Trophoblast cell (in vitro differentiated cells and primary cell): Measurements from ENCODE around the gene TTC28.
"Not testable (repeated sequence)": the region's sequence is repeated elsewhere in the genome, so short reads cannot be mapped to it uniquely, and the experiment has no call there.

Source experiments
- DNase-seq, 2 donors: peaks; one replicate each; pipeline ENCODE4 v3.0.0-alpha.2; 2016
- H2AFZ ChIP-seq: 2 replicates; pipeline ENCODE4 v1.6.1; 2013; ENCODE audit warnings: low read length, moderate library complexity, mild to moderate bottlenecking; ENCODE audit not compliant: insufficient read depth, poor library complexity
- H2AK5ac ChIP-seq: 2 replicates; pipeline ENCODE4 v1.6.1; 2013; ENCODE audit warnings: mild to moderate bottlenecking, low read length
- H2BK120ac ChIP-seq: 2 replicates; pipeline ENCODE4 v1.6.1; 2013; ENCODE audit warnings: low read length, mild to moderate bottlenecking, moderate library complexity; ENCODE audit not compliant: insufficient read depth, poor library complexity
- H2BK12ac ChIP-seq: 2 replicates; pipeline ENCODE4 v1.6.1; 2013; ENCODE audit warnings: mild to moderate bottlenecking, low read length, moderate library complexity
- H2BK5ac ChIP-seq: 2 replicates; pipeline ENCODE4 v1.6.1; 2013; ENCODE audit warnings: low read length, low read depth, moderate library complexity, mild to moderate bottlenecking; ENCODE audit not compliant: poor library complexity
- H3K14ac ChIP-seq: 2 replicates; pipeline ENCODE4 v1.6.1; 2013; ENCODE audit warnings: mild to moderate bottlenecking, low read length
- H3K18ac ChIP-seq: 2 replicates; pipeline ENCODE4 v1.6.1; 2013; ENCODE audit warnings: mild to moderate bottlenecking, low read length
- H3K23ac ChIP-seq: 2 replicates; pipeline ENCODE4 v1.6.1; 2013; ENCODE audit warnings: low read length
- H3K27ac ChIP-seq: 2 replicates; pipeline ENCODE4 v1.5.1; 2013; ENCODE audit warnings: low read depth, mild to moderate bottlenecking, inconsistent platforms, low read length, moderate library complexity
- H3K27me3 ChIP-seq: 2 replicates; pipeline ENCODE4 v1.6.1; 2013; ENCODE audit warnings: inconsistent platforms, mild to moderate bottlenecking, low read length, moderate library complexity; ENCODE audit not compliant: insufficient read depth
- H3K36me3 ChIP-seq, 2 experiments: 1 replicate in 1 of 2; 2 replicates in 1 of 2; pipeline ENCODE4 v1.6.1; 2013; ENCODE audit warnings: low read length in 2 of 2, mild to moderate bottlenecking in 2 of 2, moderate library complexity in 1 of 2; ENCODE audit not compliant: insufficient read depth in 2 of 2, control insufficient read depth in 1 of 2
- H3K4ac ChIP-seq: 2 replicates; pipeline ENCODE4 v1.6.1; 2013; ENCODE audit warnings: low read depth, mild to moderate bottlenecking, low read length, moderate library complexity
- H3K4me1 ChIP-seq, 2 experiments: 1 replicate in 1 of 2; 2 replicates in 1 of 2; pipeline ENCODE4 v1.6.1; 2013; ENCODE audit warnings: low read length in 2 of 2, mild to moderate bottlenecking in 2 of 2, moderate library complexity in 1 of 2; ENCODE audit not compliant: insufficient read depth in 2 of 2, control insufficient read depth in 1 of 2
- H3K4me2 ChIP-seq: 2 replicates; pipeline ENCODE4 v1.6.1; 2013; ENCODE audit warnings: inconsistent platforms, mild to moderate bottlenecking, low read length, moderate library complexity
- H3K4me3 ChIP-seq: 2 replicates; pipeline ENCODE4 v1.5.1; 2013; ENCODE audit warnings: mild to moderate bottlenecking, low read depth, low read length, inconsistent platforms
- H3K79me1 ChIP-seq: one replicate; pipeline ENCODE4 v1.6.1; 2013; ENCODE audit warnings: low read length
- H3K79me2 ChIP-seq: 2 replicates; pipeline ENCODE4 v1.6.1; 2013; ENCODE audit warnings: low read length, mild to moderate bottlenecking; ENCODE audit not compliant: control insufficient read depth, insufficient read depth, poor library complexity
- H3K9ac ChIP-seq: 2 replicates; pipeline ENCODE4 v1.6.1; 2013; ENCODE audit warnings: mild to moderate bottlenecking, low read length
- H3K9me3 ChIP-seq: 2 replicates; pipeline ENCODE4 v1.6.1; 2013; ENCODE audit warnings: low read depth, mild to moderate bottlenecking, control low read depth, inconsistent platforms, low read length; ENCODE audit not compliant: insufficient read depth
- H4K12ac ChIP-seq: 2 replicates; pipeline ENCODE4 v1.6.1; 2013; ENCODE audit warnings: low read depth, mild to moderate bottlenecking, low read length, moderate library complexity
- H4K8ac ChIP-seq: 2 replicates; pipeline ENCODE4 v1.6.1; 2013; ENCODE audit warnings: low read depth, mild to moderate bottlenecking, low read length, moderate library complexity
- H4K91ac ChIP-seq: one replicate; pipeline ENCODE4 v1.6.1; 2013; ENCODE audit warnings: low read depth, mild to moderate bottlenecking, low read length, moderate library complexity
- WGBS: extraction: QIAGEN DNeasy Blood & Tissue Kit; methylation state at CpG from one replicate; pipeline ENCODE4 v1.1.7; 2013; ENCODE audit warnings: missing lambda C conversion rate; ENCODE audit not compliant: insufficient read length, insufficient coverage; ENCODE audit errors: extremely low coverage; 5-methylcytosine and 5-hydroxymethylcytosine counted together

TTC28 gene

DNA sequence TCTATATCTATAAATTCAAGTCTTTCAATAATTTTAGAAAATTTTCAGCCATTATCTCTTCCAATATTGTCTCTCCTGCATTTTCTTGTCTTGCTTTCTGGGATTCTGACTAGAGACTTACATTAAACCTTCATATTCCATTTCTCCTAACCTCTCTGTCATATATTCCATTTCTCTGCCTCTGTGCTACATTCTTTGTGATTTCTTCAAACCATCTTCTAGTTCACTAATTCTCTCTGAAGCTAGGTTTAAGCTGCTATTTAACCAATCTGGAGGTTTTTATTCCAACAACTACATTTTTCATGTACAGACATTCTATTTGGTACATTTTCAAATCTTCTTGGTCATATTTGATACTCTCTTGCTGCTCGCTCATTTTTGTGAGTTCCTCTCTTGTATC lies 122.5 kb downstream of the TTC28 start:
- H2BK12ac ChIP-seq = no peak overlapping the region
- H3K18ac ChIP-seq = no peak overlapping the region
- H3K36me3 ChIP-seq = no peaks in the 10 kb centered on the region
- no peak overlapping the region for H2BK5ac ChIP-seq
- H2AFZ ChIP-seq = no peak overlapping the region
- H4K8ac ChIP-seq = no peak overlapping the region
- peaks cover 0 to 3% of the 10 kb centered on the region in 2 experiments for H3K4me1 ChIP-seq
- no peaks in the 10 kb centered on the region for H3K79me1 ChIP-seq
- H3K4me3 ChIP-seq = no peak overlapping the region
- H3K4me2 ChIP-seq = no peak overlapping the region
- WGBS = no CpG with 5 or more reads among the region's 1 CpG
- no peak overlapping the region for H3K27ac ChIP-seq
- H4K12ac ChIP-seq = no peak overlapping the region
- no peak overlapping the region for H2AK5ac ChIP-seq
- no peaks in the 10 kb centered on the region for H3K27me3 ChIP-seq
- DNase-seq = no peak
- no peaks in the 10 kb centered on the region for H3K9me3 ChIP-seq
- no peak overlapping the region for H3K23ac ChIP-seq
- H4K91ac ChIP-seq = no peak overlapping the region
- no peak overlapping the region for H3K14ac ChIP-seq
- no peak overlapping the region for H3K4ac ChIP-seq
- H3K9ac ChIP-seq = no peak overlapping the region
- H3K79me2 ChIP-seq = no peaks in the 10 kb centered on the region
- H2BK120ac ChIP-seq = no peak overlapping the region

DNA sequence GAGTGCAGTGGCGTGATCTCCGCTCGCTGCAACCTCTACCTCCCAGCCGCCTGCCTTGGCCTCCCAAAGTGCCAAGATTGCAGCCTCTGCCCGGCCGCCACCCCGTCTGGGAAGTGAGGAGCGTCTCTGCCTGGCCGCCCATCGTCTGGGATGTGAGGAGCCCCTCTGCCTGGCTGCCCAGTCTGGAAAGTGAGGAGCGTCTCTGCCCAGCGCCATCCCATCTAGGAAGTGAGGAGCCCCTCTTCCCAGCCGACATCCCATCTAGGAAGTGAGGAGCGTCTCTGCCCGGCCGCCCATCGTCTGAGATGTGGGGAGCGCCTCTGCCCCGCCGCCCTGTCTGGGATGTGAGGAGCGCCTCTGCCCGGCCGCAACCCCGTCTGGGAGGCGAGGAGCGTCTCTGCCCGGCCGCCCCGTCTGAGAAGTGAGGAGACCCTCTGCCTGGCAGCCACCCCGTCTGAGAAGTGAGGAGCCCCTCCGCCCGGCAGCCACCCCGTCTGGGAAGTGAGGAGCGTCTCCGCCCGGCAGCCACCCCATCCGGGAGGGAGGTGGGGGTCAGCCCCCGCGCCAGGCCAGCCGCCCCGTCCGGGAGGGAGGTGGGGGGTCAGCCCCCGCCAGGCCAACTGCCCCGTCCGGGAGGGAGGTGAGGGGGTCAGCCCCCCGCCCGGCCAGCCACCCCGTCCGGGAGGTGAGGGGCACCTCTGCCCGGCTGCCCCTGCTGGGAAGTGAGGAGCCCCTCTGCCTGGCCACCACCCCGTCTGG lies 126.4 kb downstream of the TTC28 start:
- not testable (repeated sequence) for DNase-seq, H3K27ac ChIP-seq, H2BK120ac ChIP-seq, H3K79me1 ChIP-seq, H4K91ac ChIP-seq, H3K36me3 ChIP-seq, H3K27me3 ChIP-seq, H2AFZ ChIP-seq, H3K9me3 ChIP-seq, H4K12ac ChIP-seq, H3K4ac ChIP-seq, H3K23ac ChIP-seq, H3K4me1 ChIP-seq, H2BK12ac ChIP-seq, H3K4me2 ChIP-seq, H3K4me3 ChIP-seq, H3K79me2 ChIP-seq, H4K8ac ChIP-seq, H3K9ac ChIP-seq, H3K14ac ChIP-seq, H2AK5ac ChIP-seq, H3K18ac ChIP-seq, H2BK5ac ChIP-seq
- WGBS = no CpG with 5 or more reads among the region's 51 CpGs

DNA sequence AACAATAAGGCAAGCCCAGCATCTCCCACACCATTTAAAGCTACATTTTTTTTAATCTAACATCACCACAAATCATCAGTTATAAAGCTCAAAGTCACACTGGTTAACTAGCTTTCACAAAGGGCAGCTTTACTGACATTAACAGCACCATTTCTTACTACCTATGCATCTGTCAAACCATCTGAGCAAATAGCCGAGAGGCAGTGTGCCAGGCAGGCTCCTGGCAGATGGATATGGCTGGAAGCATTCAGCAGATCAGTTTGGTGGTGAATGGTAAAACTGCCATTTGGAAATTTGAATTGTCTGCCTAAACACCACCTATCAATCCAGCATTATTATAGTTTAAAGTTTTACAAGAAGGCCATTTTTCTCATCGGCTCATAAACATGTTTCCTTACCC lies 131.2 kb downstream of the TTC28 start:
- no CpG with 5 or more reads among the region's 2 CpGs for WGBS
- Histone ChIP-seq H2BK5ac (no peak overlapping the region), H2BK12ac (no peak overlapping the region), H3K23ac (no peak overlapping the region), H3K9ac (no peak overlapping the region), H3K27me3 (no peaks in the 10 kb centered on the region), H3K18ac (no peak overlapping the region), H3K36me3 (no peaks in the 10 kb centered on the region), H2AFZ (no peak overlapping the region), H4K8ac (no peak overlapping the region), H3K4me2 (no peak overlapping the region), H3K4me1 (no peaks in the 10 kb centered on the region), H3K79me1 (no peaks in the 10 kb centered on the region), H4K12ac (no peak overlapping the region), H3K4me3 (no peak overlapping the region), H3K4ac (no peak overlapping the region), H3K79me2 (no peaks in the 10 kb centered on the region), H3K27ac (no peak overlapping the region), H3K14ac (no peak overlapping the region), H3K9me3 (no peaks in the 10 kb centered on the region), H2BK120ac (no peak overlapping the region), H2AK5ac (no peak overlapping the region), H4K91ac (no peak overlapping the region)
- DNase-seq = no peak

DNA sequence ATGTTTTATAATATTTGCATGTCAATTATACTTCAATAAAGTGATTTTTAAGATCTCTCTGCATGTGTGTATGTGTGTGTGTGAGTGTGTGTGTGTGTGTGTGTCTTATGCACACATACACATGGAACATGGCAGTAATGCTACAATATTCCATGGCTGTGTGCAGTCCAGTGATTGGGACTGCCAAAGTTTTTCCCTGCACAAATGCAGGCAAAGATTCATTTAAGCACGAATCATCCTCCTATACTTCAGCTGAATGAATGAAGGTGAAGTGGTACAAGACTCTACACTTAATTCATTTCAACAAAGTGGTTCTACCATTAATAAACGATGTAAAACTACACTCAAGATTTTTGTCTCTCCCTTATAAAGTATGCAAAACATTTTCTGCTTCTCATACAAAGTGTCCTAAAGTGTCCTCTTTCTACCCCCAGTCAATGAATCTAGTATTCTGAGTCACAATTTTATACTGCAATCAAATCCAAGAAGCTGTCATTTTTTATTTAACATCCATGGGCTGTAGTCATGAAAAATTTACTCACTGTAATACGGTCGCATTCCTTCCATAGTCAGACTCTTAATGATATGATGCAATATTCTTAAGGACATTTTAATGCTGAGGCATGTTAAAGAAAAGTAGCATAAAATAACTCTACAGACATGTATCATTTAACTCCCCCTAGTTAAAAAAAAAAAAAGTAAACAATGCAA lies 132.4 kb downstream of the TTC28 start:
- Histone ChIP-seq H3K79me1 (no peaks in the 10 kb centered on the region), H2BK12ac (no peak overlapping the region), H3K23ac (no peak overlapping the region), H3K36me3 (no peaks in the 10 kb centered on the region), H3K4me3 (no peak overlapping the region), H3K4me2 (no peak overlapping the region), H3K14ac (no peak overlapping the region), H3K4ac (no peak overlapping the region), H3K18ac (no peak overlapping the region), H4K91ac (no peak overlapping the region), H3K4me1 (no peaks in the 10 kb centered on the region), H3K27me3 (no peaks in the 10 kb centered on the region), H2AK5ac (no peak overlapping the region), H4K12ac (no peak overlapping the region), H2BK120ac (no peak overlapping the region), H3K9me3 (no peaks in the 10 kb centered on the region), H2BK5ac (no peak overlapping the region), H3K27ac (no peak overlapping the region), H3K79me2 (no peaks in the 10 kb centered on the region), H4K8ac (no peak overlapping the region), H3K9ac (no peak overlapping the region), H2AFZ (no peak overlapping the region)
- no CpG with 5 or more reads among the region's 4 CpGs for WGBS
- DNase-seq = peak in 1 of 2 donors; percentile 52
